Measurements from ENCODE around the gene CSAD.

Gene CSAD

DNA sequence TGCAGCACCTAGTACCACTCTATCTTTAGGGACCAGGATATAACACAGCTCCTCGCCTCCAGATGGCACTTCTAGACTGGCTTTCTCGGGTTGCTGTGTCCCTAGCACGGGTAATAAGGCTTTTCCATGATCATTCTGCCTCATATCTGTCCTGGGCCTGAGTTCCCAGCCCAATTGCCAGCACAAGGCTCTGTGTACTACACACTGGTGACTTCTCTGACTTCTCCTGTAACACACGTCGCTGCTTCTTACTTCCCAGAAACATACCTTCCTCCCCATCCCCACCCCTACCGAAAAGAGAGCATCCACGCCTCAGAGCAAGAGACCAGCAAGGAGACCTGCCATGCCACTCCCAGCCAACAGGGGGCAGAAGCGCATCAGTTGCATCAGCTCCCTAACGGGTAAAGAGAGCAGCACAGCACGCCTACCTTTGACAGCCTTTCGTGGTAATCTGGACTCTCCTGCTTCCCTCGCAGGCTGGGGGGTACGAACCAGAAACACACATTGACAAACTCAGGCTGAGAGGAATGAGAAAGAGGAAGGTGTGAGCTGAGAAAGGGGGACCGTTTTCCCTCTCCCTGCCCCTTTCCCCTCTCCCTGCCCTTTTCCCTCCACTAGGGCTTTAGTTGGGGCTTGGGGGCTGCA lies 21.4 kb downstream of the CSAD start:
- Histone ChIP-seq H3K9ac (ENCODE audit: low read length in 5 of 5) (no peak overlapping the region), H3K9me3 (ENCODE audit: control insufficient read depth in 5 of 5, low read length in 5 of 5) (no peaks in the 10 kb centered on the region), H3K4me3 (ENCODE audit: low read depth in 1 of 5, low read length in 5 of 5) (no peak overlapping the region), H3K27me3 (ENCODE audit: control insufficient read depth in 5 of 5, insufficient read depth in 4 of 5, low read length in 5 of 5) (no peaks in the 10 kb centered on the region), H3K4me1 (ENCODE audit: control insufficient read depth in 5 of 5, insufficient read depth in 5 of 5, low read length in 5 of 5) (peaks cover 0 to 5% (median 3%) of the 10 kb centered on the region in 5 donors), H3K36me3 (ENCODE audit: control insufficient read depth in 5 of 5, insufficient read depth in 5 of 5, low read length in 5 of 5) (peaks cover 10 to 31% (median 22%) of the 10 kb centered on the region in 5 donors), H3K27ac (ENCODE audit: low read depth, low read length) (no peak overlapping the region)

- Histone ChIP-seq H3K4me3 (ENCODE audit: low read depth in 1 of 5, low read length in 5 of 5) (no peak overlapping the region), H3K27ac (ENCODE audit: low read depth, low read length) (no peak overlapping the region), H3K9me3 (ENCODE audit: control insufficient read depth in 5 of 5, low read length in 5 of 5) (no peaks in the 10 kb centered on the region), H3K27me3 (ENCODE audit: control insufficient read depth in 5 of 5, insufficient read depth in 4 of 5, low read length in 5 of 5) (no peaks in the 10 kb centered on the region), H3K4me1 (ENCODE audit: control insufficient read depth in 5 of 5, insufficient read depth in 5 of 5, low read length in 5 of 5) (no peaks in the 10 kb centered on the region), H3K36me3 (ENCODE audit: control insufficient read depth in 5 of 5, insufficient read depth in 5 of 5, low read length in 5 of 5) (peaks cover 0 to 7% (median 3%) of the 10 kb centered on the region in 5 donors), H3K9ac (ENCODE audit: low read length in 5 of 5) (no peak overlapping the region)
Observed at GRCh38 chr12:53152390-53152789, 28.3 kb downstream of the CSAD start.

- Histone ChIP-seq H3K27ac (ENCODE audit: low read depth, low read length) (no peak overlapping the region), H3K9ac (ENCODE audit: low read length in 5 of 5) (no peak overlapping the region), H3K4me3 (ENCODE audit: low read depth in 1 of 5, low read length in 5 of 5) (no peak overlapping the region), H3K36me3 (ENCODE audit: control insufficient read depth in 5 of 5, insufficient read depth in 5 of 5, low read length in 5 of 5) (peaks cover 0 to 4% (median 3%) of the 10 kb centered on the region in 5 donors), H3K9me3 (ENCODE audit: control insufficient read depth in 5 of 5, low read length in 5 of 5) (no peaks in the 10 kb centered on the region), H3K4me1 (ENCODE audit: control insufficient read depth in 5 of 5, insufficient read depth in 5 of 5, low read length in 5 of 5) (peaks cover 0 to under 1% (median 0%) of the 10 kb centered on the region in 5 donors), H3K27me3 (ENCODE audit: control insufficient read depth in 5 of 5, insufficient read depth in 4 of 5, low read length in 5 of 5) (no peaks in the 10 kb centered on the region)
Observed at GRCh38 chr12:53151039-53151438, 29.7 kb downstream of the CSAD start.

DNA sequence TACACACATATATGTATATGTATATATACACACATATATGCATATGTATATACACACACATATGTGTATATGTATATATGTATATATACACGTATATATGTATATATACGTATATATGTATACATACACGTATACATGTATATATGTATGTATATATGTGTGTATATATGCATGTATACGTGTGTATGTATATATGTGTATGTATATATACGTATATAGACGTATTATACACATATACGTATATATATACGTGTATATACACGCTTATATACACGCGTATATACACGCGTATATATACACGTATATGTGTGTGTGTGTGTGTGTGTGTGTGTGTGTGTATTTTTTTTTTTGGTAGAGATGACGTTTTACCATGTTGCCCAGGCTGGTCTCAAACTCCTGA lies 33.1 kb downstream of the CSAD start:
- H3K27ac ChIP-seq (ENCODE audit: low read depth, low read length) = no peak overlapping the region
- no peak overlapping the region for H3K4me3 ChIP-seq (ENCODE audit: low read depth in 1 of 5, low read length in 5 of 5)
- H3K9me3 ChIP-seq (ENCODE audit: control insufficient read depth in 5 of 5, low read length in 5 of 5) = peaks cover 0 to 4% (median 0%) of the 10 kb centered on the region in 5 donors
- H3K4me1 ChIP-seq (ENCODE audit: control insufficient read depth in 5 of 5, insufficient read depth in 5 of 5, low read length in 5 of 5) = peaks cover 0 to 9% (median 5%) of the 10 kb centered on the region in 5 donors
- no peak overlapping the region for H3K9ac ChIP-seq (ENCODE audit: low read length in 5 of 5)
- peaks cover 0 to 4% (median 0%) of the 10 kb centered on the region in 5 donors for H3K36me3 ChIP-seq (ENCODE audit: control insufficient read depth in 5 of 5, insufficient read depth in 5 of 5, low read length in 5 of 5)
- peaks cover 0 to 7% (median 0%) of the 10 kb centered on the region in 5 donors for H3K27me3 ChIP-seq (ENCODE audit: control insufficient read depth in 5 of 5, insufficient read depth in 4 of 5, low read length in 5 of 5)

DNA sequence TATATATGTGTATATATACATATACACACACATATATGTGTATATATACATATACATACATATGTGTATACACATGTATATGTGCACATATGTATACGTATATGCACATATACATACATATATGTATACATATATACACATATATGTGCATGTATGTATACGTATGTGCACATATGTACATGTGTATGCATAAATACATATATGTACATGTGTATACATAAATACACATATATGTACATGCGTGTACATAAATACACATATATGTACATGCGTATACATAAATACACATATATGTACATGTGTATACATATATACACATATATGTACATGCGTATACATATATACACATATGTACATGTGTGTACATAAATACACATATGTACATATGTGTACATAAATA lies 33.5 kb downstream of the CSAD start:
- Histone ChIP-seq H3K36me3 (ENCODE audit: control insufficient read depth in 5 of 5, insufficient read depth in 5 of 5, low read length in 5 of 5) (peaks cover 0 to 4% (median 0%) of the 10 kb centered on the region in 5 donors), H3K4me1 (ENCODE audit: control insufficient read depth in 5 of 5, insufficient read depth in 5 of 5, low read length in 5 of 5) (peaks cover 0 to 9% (median 5%) of the 10 kb centered on the region in 5 donors), H3K27me3 (ENCODE audit: control insufficient read depth in 5 of 5, insufficient read depth in 4 of 5, low read length in 5 of 5) (peaks cover 0 to 7% (median 0%) of the 10 kb centered on the region in 5 donors), H3K27ac (ENCODE audit: low read depth, low read length) (no peak overlapping the region), H3K4me3 (ENCODE audit: low read depth in 1 of 5, low read length in 5 of 5) (no peak overlapping the region), H3K9ac (ENCODE audit: low read length in 5 of 5) (no peak overlapping the region), H3K9me3 (ENCODE audit: control insufficient read depth in 5 of 5, low read length in 5 of 5) (peaks cover 0 to 4% (median 0%) of the 10 kb centered on the region in 5 donors)

- Histone ChIP-seq H3K27me3 (ENCODE audit: control insufficient read depth in 5 of 5, insufficient read depth in 4 of 5, low read length in 5 of 5) (peaks cover 0 to 7% (median 0%) of the 10 kb centered on the region in 5 donors), H3K9ac (ENCODE audit: low read length in 5 of 5) (peak overlapping the region in 1 of 5 donors; percentile 100), H3K4me1 (ENCODE audit: control insufficient read depth in 5 of 5, insufficient read depth in 5 of 5, low read length in 5 of 5) (peaks cover 0 to 9% (median 5%) of the 10 kb centered on the region in 5 donors), H3K4me3 (ENCODE audit: low read depth in 1 of 5, low read length in 5 of 5) (peak overlapping the region in 1 of 5 donors; percentile 53), H3K9me3 (ENCODE audit: control insufficient read depth in 5 of 5, low read length in 5 of 5) (peaks cover 0 to 4% (median 0%) of the 10 kb centered on the region in 5 donors), H3K36me3 (ENCODE audit: control insufficient read depth in 5 of 5, insufficient read depth in 5 of 5, low read length in 5 of 5) (peaks cover 0 to 4% (median 0%) of the 10 kb centered on the region in 5 donors), H3K27ac (ENCODE audit: low read depth, low read length) (peak overlapping the region; percentile 47)
Observed at GRCh38 chr12:53145383-53146260, 35.1 kb downstream of the CSAD start.

- Histone ChIP-seq H3K9me3 (ENCODE audit: control insufficient read depth in 5 of 5, low read length in 5 of 5) (peaks cover 0 to 4% (median 0%) of the 10 kb centered on the region in 5 donors), H3K27me3 (ENCODE audit: control insufficient read depth in 5 of 5, insufficient read depth in 4 of 5, low read length in 5 of 5) (peaks cover 0 to 7% (median 0%) of the 10 kb centered on the region in 5 donors), H3K4me3 (ENCODE audit: low read depth in 1 of 5, low read length in 5 of 5) (no peak overlapping the region), H3K27ac (ENCODE audit: low read depth, low read length) (no peak overlapping the region), H3K36me3 (ENCODE audit: control insufficient read depth in 5 of 5, insufficient read depth in 5 of 5, low read length in 5 of 5) (peaks cover 0 to 4% (median 0%) of the 10 kb centered on the region in 5 donors), H3K4me1 (ENCODE audit: control insufficient read depth in 5 of 5, insufficient read depth in 5 of 5, low read length in 5 of 5) (peaks cover 0 to 9% (median 5%) of the 10 kb centered on the region in 5 donors), H3K9ac (ENCODE audit: low read length in 5 of 5) (no peak overlapping the region)
Observed at GRCh38 chr12:53143355-53143754, 37.4 kb downstream of the CSAD start.

- no peak overlapping the region for H3K4me3 ChIP-seq (ENCODE audit: low read depth in 1 of 5, low read length in 5 of 5)
- no peak overlapping the region for H3K9ac ChIP-seq (ENCODE audit: low read length in 5 of 5)
- no peak overlapping the region for H3K27ac ChIP-seq (ENCODE audit: low read depth, low read length)
- H3K27me3 ChIP-seq (ENCODE audit: control insufficient read depth in 5 of 5, insufficient read depth in 4 of 5, low read length in 5 of 5) = peaks cover 0 to 4% (median 0%) of the 10 kb centered on the region in 5 donors
- peaks cover 0 to 7% (median 0%) of the 10 kb centered on the region in 5 donors for H3K9me3 ChIP-seq (ENCODE audit: control insufficient read depth in 5 of 5, low read length in 5 of 5)
- H3K4me1 ChIP-seq (ENCODE audit: control insufficient read depth in 5 of 5, insufficient read depth in 5 of 5, low read length in 5 of 5) = no peaks in the 10 kb centered on the region
- no peaks in the 10 kb centered on the region for H3K36me3 ChIP-seq (ENCODE audit: control insufficient read depth in 5 of 5, insufficient read depth in 5 of 5, low read length in 5 of 5)
Observed at GRCh38 chr12:53133722-53134121, 47.0 kb downstream of the CSAD start.

- Histone ChIP-seq H3K9ac (ENCODE audit: low read length in 5 of 5) (no peak overlapping the region), H3K4me1 (ENCODE audit: control insufficient read depth in 5 of 5, insufficient read depth in 5 of 5, low read length in 5 of 5) (no peaks in the 10 kb centered on the region), H3K4me3 (ENCODE audit: low read depth in 1 of 5, low read length in 5 of 5) (no peak overlapping the region), H3K27ac (ENCODE audit: low read depth, low read length) (no peak overlapping the region), H3K27me3 (ENCODE audit: control insufficient read depth in 5 of 5, insufficient read depth in 4 of 5, low read length in 5 of 5) (peaks cover 0 to 4% (median 0%) of the 10 kb centered on the region in 5 donors), H3K9me3 (ENCODE audit: control insufficient read depth in 5 of 5, low read length in 5 of 5) (peaks cover 0 to 5% (median 0%) of the 10 kb centered on the region in 5 donors), H3K36me3 (ENCODE audit: control insufficient read depth in 5 of 5, insufficient read depth in 5 of 5, low read length in 5 of 5) (no peaks in the 10 kb centered on the region)
Observed at GRCh38 chr12:53131844-53132243, 48.9 kb downstream of the CSAD start.

All from subcutaneous abdominal adipose tissue (tissue), 5 donors.